Measurements from ENCODE around the gene TLE7.

TLE7 gene

GRCh38 chr16:71484006-71484893 lies 42.4 kb upstream of the TLE7 start (continued):
- TF ChIP-seq ZEB2 (tag by site-specific recombination; IDR thresholded peaks at IDR 0.05) (peak; percentile 33; the same call in 1 of the 2 replicates), PRDM1 (tag by site-specific recombination; IDR thresholded peaks at IDR 0.05) (peak; percentile 51), ZNF140 (tag by site-specific recombination; IDR thresholded peaks at IDR 0.05) (no peak), ZNF48 (tag by site-specific recombination; IDR thresholded peaks at IDR 0.05) (no peak), ZSCAN16 (tag by site-specific recombination; IDR thresholded peaks at IDR 0.05) (no peak), ZNF664 (tag by site-specific recombination; IDR thresholded peaks at IDR 0.05) (peak; percentile 100), RBAK (tag by site-specific recombination; IDR thresholded peaks at IDR 0.05) (no peak), SCRT2 (tag by site-specific recombination; IDR thresholded peaks at IDR 0.05) (no peak), ZNF394 (tag by site-specific recombination; IDR thresholded peaks at IDR 0.05; ENCODE audit: borderline replicate concordance) (no peak; the same call in 1 of the 2 replicates), GFI1B (tag by site-specific recombination; IDR thresholded peaks at IDR 0.05) (no peak), ZNF311 (tag by site-specific recombination; IDR thresholded peaks at IDR 0.05; ENCODE audit: borderline replicate concordance) (no peak), ZNF677 (tag by site-specific recombination; IDR thresholded peaks at IDR 0.05) (no peak), TRIM28 (IDR thresholded peaks at IDR 0.05; ENCODE audit: borderline replicate concordance, low read length) (peak; percentile 31; the same call in 1 of the 2 replicates), GLIS2 (tag by site-specific recombination; IDR thresholded peaks at IDR 0.05) (no peak), ZNF26 (tag by site-specific recombination; IDR thresholded peaks at IDR 0.05) (no peak), IKZF3 (tag by site-specific recombination; IDR thresholded peaks at IDR 0.05) (no peak), ZNF776 (tag by site-specific recombination; IDR thresholded peaks at IDR 0.05; ENCODE audit: borderline replicate concordance) (no peak), OVOL3 (tag by site-specific recombination; IDR thresholded peaks at IDR 0.05) (no peak), ZNF114 (tag by site-specific recombination; IDR thresholded peaks at IDR 0.05) (no peak), ZBTB10 (tag by site-specific recombination; IDR thresholded peaks at IDR 0.05) (peak; percentile 61; the same call in 1 of the 2 replicates), ZNF600 (tag by site-specific recombination; IDR thresholded peaks at IDR 0.05) (no peak), INSM2 (tag by site-specific recombination; IDR thresholded peaks at IDR 0.05) (no peak), ZNF423 (tag by site-specific recombination; IDR thresholded peaks at IDR 0.05) (no peak), ZNF518A (tag by site-specific recombination; conservative IDR thresholded peaks at IDR 0.05; ENCODE audit: low read depth) (peak; percentile 95), ZNF184 (tag by site-specific recombination; IDR thresholded peaks at IDR 0.05) (no peak), ZNF792 (tag by site-specific recombination; IDR thresholded peaks at IDR 0.05) (no peak), HOXA7 (CRISPR knock-in tag; IDR thresholded peaks at IDR 0.05; ENCODE audit: borderline replicate concordance) (no peak), ZNF426 (tag by site-specific recombination; IDR thresholded peaks at IDR 0.05) (no peak), KLF17 (tag by site-specific recombination; IDR thresholded peaks at IDR 0.05) (no peak)

Measured in HEK293 (cell line).